ENCODE results near the gene PLEKHM3.
"Not testable (repeated sequence)": the region's sequence is repeated elsewhere in the genome, so short reads cannot be mapped to it uniquely, and the experiment has no call there.

Gene PLEKHM3

GRCh38 chr2:208037564-208038487 lies 12.5 kb upstream of the PLEKHM3 start:
- no peak for ATAC-seq

GRCh38 chr2:208036357-208036756 lies 11.0 kb upstream of the PLEKHM3 start:
- ATAC-seq, result no peak

GRCh38 chr2:208034503-208035140 lies 9.3 kb upstream of the PLEKHM3 start:
- no peak for ATAC-seq

DNA sequence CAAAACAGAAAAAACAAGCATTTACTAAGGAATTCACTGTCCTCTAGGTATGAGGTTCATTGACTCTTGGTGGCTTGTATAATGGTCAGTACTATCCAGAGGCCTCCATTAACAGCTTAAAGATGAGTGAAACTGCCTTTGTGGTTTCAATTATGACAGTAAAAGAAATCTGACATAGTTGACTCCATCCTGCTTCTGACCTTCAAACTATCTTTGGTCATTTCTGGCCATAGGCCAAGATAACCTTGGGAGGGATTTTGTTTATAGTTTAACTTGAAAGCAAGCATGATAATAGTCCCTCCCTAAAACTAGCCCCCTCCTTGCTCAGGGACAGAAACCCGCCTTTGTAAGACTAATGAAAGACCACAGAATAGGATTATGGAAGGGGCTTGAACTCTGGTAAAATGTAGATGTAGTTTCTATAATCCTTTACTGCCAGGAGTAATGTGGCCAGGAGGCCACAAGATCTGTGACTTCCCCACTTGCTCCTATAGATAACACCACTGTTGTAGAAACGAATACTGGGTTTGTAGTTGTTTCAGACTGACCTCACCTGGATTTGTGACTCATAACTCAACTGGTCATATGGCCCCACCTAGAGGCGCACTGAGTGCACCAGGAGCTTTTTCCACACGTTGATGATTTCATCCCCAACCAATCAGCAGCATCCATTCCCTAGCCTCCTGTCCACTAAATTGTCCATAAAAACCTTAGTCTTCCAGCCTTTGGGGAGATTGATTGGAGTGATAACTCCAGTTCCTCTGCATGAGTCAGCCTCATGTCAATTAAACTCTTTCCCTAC lies 8.6 kb upstream of the PLEKHM3 start:
- peak in 1 of 2 donors; percentile 48 for ATAC-seq

DNA sequence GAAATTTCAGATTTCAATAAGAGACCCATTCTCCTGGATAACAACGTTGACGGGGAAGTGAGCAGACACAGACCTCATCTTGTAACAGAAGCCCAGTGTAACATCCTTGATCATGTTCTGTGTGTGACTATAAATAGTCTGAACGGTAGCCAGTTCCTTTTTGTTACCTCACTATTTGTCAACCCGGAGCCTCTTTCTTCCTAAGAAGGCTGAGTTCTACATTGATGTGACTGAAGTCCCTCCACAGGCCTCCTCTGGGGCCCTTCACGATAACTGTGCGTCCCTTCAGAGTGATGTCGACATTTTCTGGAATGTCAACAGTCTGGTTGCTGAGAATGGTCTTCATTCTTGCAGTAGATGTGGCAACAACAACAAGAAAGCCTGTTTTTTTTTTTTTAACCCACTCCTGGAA lies 6.3 kb upstream of the PLEKHM3 start:
- no peak for ATAC-seq

DNA sequence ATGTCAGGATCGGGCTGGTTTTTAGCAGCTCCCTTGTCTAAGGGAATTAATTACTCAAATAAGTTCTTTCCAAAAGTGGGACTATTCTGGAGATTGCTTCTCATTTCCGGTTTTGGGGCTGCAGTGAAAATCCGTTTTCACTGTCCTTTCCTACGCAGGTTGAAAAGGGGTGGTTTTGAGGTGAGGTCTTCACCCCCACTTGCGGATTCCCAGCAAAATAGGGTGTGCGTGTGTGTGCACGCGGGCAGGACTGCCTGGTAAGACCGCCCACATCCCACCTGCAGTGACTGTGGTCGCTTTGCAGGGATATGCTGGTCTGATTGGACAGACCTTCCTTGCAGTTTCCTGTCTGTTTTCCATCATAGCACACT lies 472 bp upstream of the PLEKHM3 start:
- peak; percentile 36 to 39 for ATAC-seq

DNA sequence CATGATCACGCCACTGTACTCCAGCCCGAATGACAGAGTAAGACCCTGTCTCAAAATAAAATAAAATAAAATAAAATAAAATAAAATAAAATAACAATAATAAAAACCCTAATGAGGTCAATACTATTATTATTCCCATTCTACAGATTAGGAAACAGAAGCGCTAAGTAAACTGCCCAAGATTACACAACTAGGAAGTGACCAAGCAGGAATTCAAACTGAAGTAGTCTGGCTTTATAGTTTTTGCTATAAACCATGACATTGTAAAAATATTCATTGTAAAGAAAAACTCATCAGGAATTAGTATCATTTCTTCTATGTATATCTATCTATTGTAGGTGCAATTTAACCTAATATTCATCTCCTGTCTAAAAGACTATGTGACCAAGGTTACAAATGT lies 1.2 kb downstream of the PLEKHM3 start:
- no peak for ATAC-seq

GRCh38 chr2:208020253-208020652 lies 5.1 kb downstream of the PLEKHM3 start:
- ATAC-seq, result no peak

GRCh38 chr2:208018124-208018712 lies 7.1 kb downstream of the PLEKHM3 start:
- ATAC-seq, result not testable (repeated sequence)

DNA sequence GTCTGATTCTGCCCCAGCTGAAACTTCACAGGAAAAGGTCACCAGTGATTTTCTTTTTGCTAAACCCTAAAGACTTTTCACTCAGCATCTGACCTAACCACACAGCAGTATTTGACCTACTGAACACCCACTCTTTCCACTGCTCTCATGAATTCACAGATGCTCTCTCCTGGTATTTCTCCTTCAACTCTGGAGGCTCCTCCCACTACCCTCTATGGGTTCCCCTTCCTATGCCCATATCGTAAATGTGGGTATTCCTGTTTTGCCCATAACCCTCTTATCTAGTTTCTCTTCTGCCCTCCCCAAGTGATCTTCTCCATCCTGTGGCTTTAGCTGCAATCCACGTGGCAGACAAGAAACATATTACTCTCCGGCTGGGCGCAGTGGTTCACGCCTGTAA lies 7.6 kb downstream of the PLEKHM3 start:
- peak in 1 of 2 donors; percentile 46 for ATAC-seq

GRCh38 chr2:208015475-208015874 lies 9.9 kb downstream of the PLEKHM3 start:
- ATAC-seq, result no peak

DNA sequence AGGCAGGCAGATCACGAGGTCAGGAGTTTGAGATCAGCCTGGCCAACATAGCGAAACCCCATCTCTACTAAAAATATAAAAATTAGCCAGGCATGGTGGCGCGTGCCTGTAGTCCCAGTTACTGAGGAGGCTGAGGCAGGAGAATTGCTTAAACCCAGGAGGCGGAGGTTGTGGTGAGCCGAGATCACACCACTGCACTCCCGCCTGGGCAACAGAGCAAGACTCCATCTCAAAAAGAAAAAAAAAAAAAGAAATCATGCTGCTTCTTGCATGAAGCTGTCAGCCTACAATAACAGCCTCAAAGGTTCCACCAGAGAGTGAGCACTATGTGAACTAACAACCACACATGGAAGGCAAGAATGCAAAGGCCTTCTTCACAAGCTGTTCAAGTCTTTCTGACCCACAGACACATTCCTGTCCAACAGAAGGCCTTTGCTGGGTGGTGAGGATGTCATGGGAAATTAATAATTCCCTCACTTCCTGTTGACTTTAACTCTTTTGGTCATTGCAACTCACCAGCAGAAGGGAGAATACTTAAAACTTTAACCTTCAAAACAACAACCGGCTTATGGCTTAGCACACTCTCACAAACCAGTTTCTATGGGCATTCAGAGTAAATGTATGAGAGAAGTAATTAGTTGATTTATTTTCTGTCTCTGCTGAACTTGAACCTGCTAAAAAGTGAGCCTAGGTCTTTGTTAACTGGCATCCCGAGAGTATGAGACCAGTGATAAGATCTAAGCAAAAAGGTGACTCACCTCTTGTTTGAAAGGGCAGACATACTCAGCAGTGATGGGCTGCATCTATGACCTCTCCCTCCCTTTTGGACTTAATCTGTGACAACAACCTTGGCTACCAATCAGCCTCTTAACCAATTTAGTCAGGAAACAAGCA lies 11.8 kb downstream of the PLEKHM3 start:
- peak; percentile 72 to 87 for ATAC-seq

GRCh38 chr2:208012449-208012848 lies 12.9 kb downstream of the PLEKHM3 start:
- no peak for ATAC-seq

GRCh38 chr2:208010506-208010905 lies 14.8 kb downstream of the PLEKHM3 start:
- ATAC-seq, result no peak

DNA sequence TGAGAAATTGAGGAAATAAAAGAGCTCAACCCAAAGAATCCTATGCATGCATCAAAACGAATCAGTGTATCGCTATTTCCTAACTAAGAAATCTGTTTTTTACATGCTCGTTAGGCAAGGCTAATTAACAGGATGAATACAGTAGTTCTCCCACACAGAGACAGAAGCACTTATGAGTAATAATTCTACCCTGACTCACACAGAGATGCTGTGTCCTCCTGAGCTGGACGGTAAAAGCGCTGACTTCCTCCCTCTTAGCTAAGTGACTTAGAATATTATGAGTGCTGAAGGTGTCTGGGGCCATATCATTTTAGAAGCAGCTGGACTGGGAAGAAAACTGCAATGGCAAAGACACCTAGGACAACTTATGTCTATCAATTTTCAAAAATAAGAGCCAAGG lies 18.5 kb downstream of the PLEKHM3 start:
- ATAC-seq, result peak; percentile 71 to 82

DNA sequence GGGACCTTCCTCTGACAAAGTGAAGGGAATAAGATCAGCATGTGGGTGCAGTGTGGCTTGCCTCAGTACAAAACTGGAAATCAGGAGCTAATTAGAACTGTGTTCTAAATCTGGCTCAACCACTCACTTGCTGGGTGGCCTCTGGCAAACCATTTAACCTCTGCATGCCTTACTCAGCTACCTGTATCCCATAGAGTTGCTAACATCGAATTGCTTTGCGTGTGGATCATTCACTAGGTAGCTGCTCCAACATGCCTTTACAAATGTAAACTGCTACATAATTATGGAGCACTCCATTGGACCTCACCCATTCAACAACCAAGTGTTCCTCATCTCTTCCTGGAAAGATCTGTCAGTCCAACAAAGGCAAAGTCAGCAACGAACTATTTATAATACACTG lies 19.0 kb downstream of the PLEKHM3 start:
- ATAC-seq, result no peak

- no peak for ATAC-seq
Observed at GRCh38 chr2:208001924-208002323, 23.4 kb downstream of the PLEKHM3 start.

DNA sequence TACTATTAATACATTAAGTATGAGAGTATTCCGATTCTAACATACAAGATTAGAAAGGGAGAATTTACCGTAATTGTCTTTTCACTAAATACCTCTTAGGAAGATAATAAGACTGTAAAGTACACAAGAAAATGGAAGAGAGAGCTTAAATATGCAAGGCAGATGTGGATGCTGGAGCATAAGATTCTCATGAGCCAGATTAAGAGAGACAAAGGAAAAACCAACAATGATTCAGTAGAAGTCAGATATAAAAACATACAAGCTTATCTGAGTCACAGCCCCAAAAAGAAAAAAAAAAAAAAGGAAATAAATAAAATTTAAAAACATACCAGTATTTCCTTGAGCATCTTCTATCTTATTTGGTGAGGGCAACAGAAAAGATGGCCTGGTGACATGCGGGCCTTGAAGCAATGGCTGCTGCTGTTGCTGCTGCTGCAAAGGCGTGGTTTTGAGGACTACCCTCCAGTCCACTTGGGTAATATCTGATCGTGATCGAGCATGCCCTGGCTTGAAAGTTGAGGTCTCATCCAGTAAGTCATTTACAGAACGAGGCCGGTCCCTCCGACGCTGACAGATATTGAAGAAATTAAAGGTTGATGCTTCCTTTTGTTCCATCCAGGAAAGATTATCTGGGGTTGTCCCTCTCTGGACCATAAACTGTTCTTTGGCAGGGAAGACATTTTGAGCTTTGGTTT lies 24.5 kb downstream of the PLEKHM3 start:
- no peak for ATAC-seq

DNA sequence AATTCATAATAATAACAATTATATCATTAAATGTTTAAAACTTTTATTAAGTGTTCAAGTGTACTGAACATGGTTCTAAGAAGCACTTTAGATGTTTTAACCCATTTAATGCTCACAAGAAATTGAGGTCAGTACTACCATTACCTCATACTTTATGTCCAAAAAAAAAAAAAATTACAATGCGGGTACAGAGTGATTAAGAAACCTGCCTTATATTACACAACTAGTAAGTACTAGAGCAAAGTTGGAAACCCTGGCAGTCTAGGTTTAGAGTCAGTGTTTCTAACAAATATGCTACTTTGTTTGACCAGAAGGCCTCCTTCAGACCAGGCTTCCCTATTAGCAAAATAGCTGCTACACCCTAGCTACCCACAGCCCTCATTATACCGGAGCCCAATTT lies 28.5 kb downstream of the PLEKHM3 start:
- no peak for ATAC-seq

GRCh38 chr2:207995887-207996286 lies 29.4 kb downstream of the PLEKHM3 start:
- no peak for ATAC-seq

- ATAC-seq, result no peak
Observed at GRCh38 chr2:207993151-207993763, 32.1 kb downstream of the PLEKHM3 start.
